ENCODE data around the gene TOPBP1. TPM values are rescaled to one million over a fixed set of nuclear protein-coding genes. Genes with fewer than 3 reads are reported as not detected.

TOPBP1 gene
- total RNA-seq, 1 experiment from 2014 or later, result 58.0 TPM

- Histone ChIP-seq H3K27ac (no peak overlapping the region), H3K27me3 (replicated peaks) (no peaks in the 10 kb centered on the region), H3K9me3 (replicated peaks) (no peaks in the 10 kb centered on the region), H3K4me1 (replicated peaks) (peaks cover 63% of the 10 kb centered on the region), H3K4me3 (no peak overlapping the region), H3K36me3 (peaks cover 73% of the 10 kb centered on the region)
- DNase-seq (ENCODE audit: low read depth in 1 of 2, low spot score in 2 of 2), result no peak
Observed at GRCh38 chr3:133588035-133588434, 73.7 kb downstream of the TOPBP1 start.

DNA sequence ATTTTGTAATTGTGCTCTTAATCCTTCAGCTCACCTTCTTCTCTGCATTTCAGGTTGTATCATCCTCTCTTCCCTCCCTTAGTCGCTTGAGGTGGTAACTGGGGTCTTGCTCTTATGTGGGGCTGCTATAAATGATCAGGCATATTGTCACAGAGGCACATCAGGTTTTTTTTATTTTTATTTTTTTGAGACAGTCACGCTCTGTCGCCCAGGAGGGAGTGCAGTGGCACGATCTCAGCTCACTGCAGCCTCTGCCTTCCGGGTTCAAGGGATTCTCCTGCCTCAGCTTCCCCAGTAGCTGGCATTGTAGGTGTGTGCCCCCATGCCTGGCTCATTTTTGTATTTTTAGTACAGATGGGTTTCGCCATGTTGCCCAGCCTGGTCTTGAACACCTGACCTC, 78.3 kb downstream of the TOPBP1 start:
- H3K27me3 ChIP-seq (replicated peaks), result no peaks in the 10 kb centered on the region
- no peak overlapping the region for H3K27ac ChIP-seq
- H3K4me1 ChIP-seq (replicated peaks), result peaks cover 29% of the 10 kb centered on the region
- no peak for DNase-seq (ENCODE audit: low read depth in 1 of 2, low spot score in 2 of 2)
- peaks cover 96% of the 10 kb centered on the region for H3K36me3 ChIP-seq
- H3K9me3 ChIP-seq (replicated peaks), result no peaks in the 10 kb centered on the region
- no peak overlapping the region for H3K4me3 ChIP-seq

- DNase-seq (ENCODE audit: low read depth in 1 of 2, low spot score in 2 of 2), result peak in 1 of 2 experiments; percentile 30
- Histone ChIP-seq H3K27me3 (replicated peaks) (no peaks in the 10 kb centered on the region), H3K27ac (no peak overlapping the region), H3K4me3 (no peak overlapping the region), H3K36me3 (peaks cover 93% of the 10 kb centered on the region), H3K4me1 (replicated peaks) (peaks cover 26% of the 10 kb centered on the region), H3K9me3 (replicated peaks) (no peaks in the 10 kb centered on the region)
Observed at GRCh38 chr3:133578548-133579191, 83.1 kb downstream of the TOPBP1 start.

- DNase-seq (ENCODE audit: low read depth in 1 of 2, low spot score in 2 of 2), result no peak
- Histone ChIP-seq H3K27ac (no peak overlapping the region), H3K4me1 (replicated peaks) (peaks cover 44% of the 10 kb centered on the region)
Observed at GRCh38 chr3:133576169-133576568, 85.6 kb downstream of the TOPBP1 start.

DNA sequence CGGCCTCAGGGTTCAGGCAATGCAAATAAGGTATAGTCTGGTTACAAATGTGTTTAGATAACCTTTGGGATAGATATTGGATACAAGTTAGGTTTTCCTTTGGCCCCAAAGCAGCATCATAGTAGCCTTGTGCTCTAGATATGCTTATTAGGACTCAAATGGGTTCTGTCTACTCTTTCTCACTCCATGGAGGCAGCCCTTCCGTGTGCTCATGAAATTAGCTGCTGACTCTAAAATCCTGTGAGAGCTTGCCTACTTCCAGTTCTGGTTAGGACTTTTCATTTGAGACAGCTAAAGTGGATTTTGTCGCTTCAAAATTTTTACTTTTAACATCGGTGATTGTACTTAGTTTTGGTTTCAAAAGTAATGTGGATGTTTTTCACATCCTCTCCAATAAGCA, 86.7 kb downstream of the TOPBP1 start:
- Histone ChIP-seq H3K4me1 (replicated peaks) (peaks cover 54% of the 10 kb centered on the region), H3K27ac (peak overlapping the region; percentile 79), H3K27me3 (replicated peaks) (no peaks in the 10 kb centered on the region), H3K36me3 (peaks cover 59% of the 10 kb centered on the region), H3K4me3 (peak overlapping the region; percentile 91), H3K9me3 (replicated peaks) (no peaks in the 10 kb centered on the region)
- DNase-seq (ENCODE audit: low read depth in 1 of 2, low spot score in 2 of 2), result no peak

More at GRCh38 chr3:133576169-133576568, 85.6 kb downstream of the TOPBP1 start:
- Histone ChIP-seq H3K9me3 (replicated peaks) (no peaks in the 10 kb centered on the region), H3K27me3 (replicated peaks) (no peaks in the 10 kb centered on the region), H3K36me3 (peaks cover 70% of the 10 kb centered on the region), H3K4me3 (peak overlapping the region; percentile 8; the same call in 1 of the 2 replicates)

DNA sequence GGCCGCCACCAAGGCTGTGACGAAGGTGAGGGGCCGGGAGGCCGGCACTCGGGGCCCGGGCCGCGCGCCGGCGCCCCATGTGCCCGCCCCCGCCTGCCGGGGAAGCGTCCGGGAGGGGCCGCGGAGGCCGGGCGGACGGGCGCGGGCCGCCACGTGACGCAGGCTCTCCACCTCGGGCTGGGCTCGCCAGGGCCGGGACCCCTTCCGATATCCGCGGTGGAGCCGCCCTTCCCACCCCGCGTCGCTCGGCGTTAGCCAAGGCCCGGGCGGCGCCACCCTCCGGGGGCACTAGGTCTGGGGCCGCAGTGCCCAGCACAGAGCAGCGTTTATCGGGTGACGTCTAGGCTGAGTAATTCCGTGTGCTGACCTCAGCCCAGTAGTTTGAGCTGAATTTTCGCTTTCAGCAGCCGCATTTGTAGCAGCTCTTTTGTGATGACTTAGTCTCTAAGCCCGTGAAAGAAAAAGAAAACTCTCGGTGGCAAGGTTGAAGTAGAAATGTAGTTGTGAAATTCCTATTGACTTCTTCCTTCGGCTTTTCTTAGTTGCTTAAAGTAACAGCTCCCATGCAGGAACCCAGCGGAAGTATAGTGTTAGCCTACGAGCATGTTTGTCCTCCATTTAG, 87.4 kb downstream of the TOPBP1 start:
- peak overlapping the region; percentile 79 for H3K27ac ChIP-seq
- DNase-seq (ENCODE audit: low read depth in 1 of 2, low spot score in 2 of 2), result peak; percentile 61 to 65
- H3K4me3 ChIP-seq, result peak overlapping the region; percentile 91
- H3K4me1 ChIP-seq (replicated peaks), result peaks cover 61% of the 10 kb centered on the region
- H3K27me3 ChIP-seq (replicated peaks), result no peaks in the 10 kb centered on the region
- no peaks in the 10 kb centered on the region for H3K9me3 ChIP-seq (replicated peaks)
- peaks cover 54% of the 10 kb centered on the region for H3K36me3 ChIP-seq

- no peaks in the 10 kb centered on the region for H3K27me3 ChIP-seq (replicated peaks)
- H3K4me1 ChIP-seq (replicated peaks), result peaks cover 68% of the 10 kb centered on the region
- peak within 1 kb of the TSS; percentile 82 for H3K27ac ChIP-seq
- peaks cover 48% of the 10 kb centered on the region for H3K36me3 ChIP-seq
- DNase-seq (ENCODE audit: low read depth in 1 of 2, low spot score in 2 of 2), result no peak
- peak within 1 kb of the TSS; percentile 91 for H3K4me3 ChIP-seq
- H3K9me3 ChIP-seq (replicated peaks), result no peaks in the 10 kb centered on the region
Observed at GRCh38 chr3:133573629-133574194, 88.0 kb downstream of the TOPBP1 start, which contains the start of gene CDV3. TSS of gene CDV3 (plus strand) at chr3:133573686. CDS start at chr3:133574045, 359 bp downstream.

- H3K9me3 ChIP-seq (replicated peaks), result no peaks in the 10 kb centered on the region
- DNase-seq (ENCODE audit: low read depth in 1 of 2, low spot score in 2 of 2), result peak; percentile 99 to 100
- peak overlapping the region; percentile 82 for H3K27ac ChIP-seq
- no peaks in the 10 kb centered on the region for H3K27me3 ChIP-seq (replicated peaks)
- H3K4me3 ChIP-seq, result peak overlapping the region; percentile 91
- H3K4me1 ChIP-seq (replicated peaks), result peaks cover 70% of the 10 kb centered on the region
- H3K36me3 ChIP-seq, result peaks cover 42% of the 10 kb centered on the region
Observed at GRCh38 chr3:133573054-133573628, 88.6 kb downstream of the TOPBP1 start.

- no peak for DNase-seq (ENCODE audit: low read depth in 1 of 2, low spot score in 2 of 2)
- Histone ChIP-seq H3K36me3 (peaks cover 35% of the 10 kb centered on the region), H3K9me3 (replicated peaks) (no peaks in the 10 kb centered on the region), H3K4me1 (replicated peaks) (peaks cover 71% of the 10 kb centered on the region), H3K27ac (peak overlapping the region; percentile 82), H3K4me3 (peak overlapping the region; percentile 4; the same call in 1 of the 2 replicates), H3K27me3 (replicated peaks) (no peaks in the 10 kb centered on the region)
Observed at GRCh38 chr3:133572158-133573053, 89.3 kb downstream of the TOPBP1 start.

DNA sequence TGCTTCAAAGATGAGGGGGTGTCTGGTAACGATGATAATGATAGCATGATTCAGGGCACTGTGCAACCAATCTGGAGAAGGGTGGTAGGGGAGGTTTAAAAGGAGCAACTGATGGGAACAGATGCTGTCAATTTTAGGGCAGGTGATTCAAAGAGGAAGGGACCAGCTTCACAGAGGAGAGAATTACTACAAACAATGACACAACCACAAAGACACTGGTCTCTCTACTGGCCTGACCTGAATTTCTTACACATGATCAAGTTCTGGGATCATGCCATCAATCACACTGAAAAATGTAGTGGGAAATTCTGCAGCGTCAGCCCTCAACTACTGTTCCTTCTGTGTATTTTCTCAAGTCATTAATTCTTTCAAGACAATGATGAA, 90.8 kb downstream of the TOPBP1 start:
- Histone ChIP-seq H3K36me3 (peaks cover 22% of the 10 kb centered on the region), H3K4me1 (replicated peaks) (peaks cover 65% of the 10 kb centered on the region), H3K27me3 (replicated peaks) (no peaks in the 10 kb centered on the region), H3K27ac (peak overlapping the region; percentile 90), H3K9me3 (replicated peaks) (no peaks in the 10 kb centered on the region), H3K4me3 (no peak overlapping the region)
- no peak for DNase-seq (ENCODE audit: low read depth in 1 of 2, low spot score in 2 of 2)

GRCh38 chr3:133570139-133570936, 91.4 kb downstream of the TOPBP1 start:
- Histone ChIP-seq H3K9me3 (replicated peaks) (no peaks in the 10 kb centered on the region), H3K27me3 (replicated peaks) (no peaks in the 10 kb centered on the region), H3K4me3 (no peak overlapping the region), H3K27ac (peak overlapping the region; percentile 90), H3K4me1 (replicated peaks) (peaks cover 59% of the 10 kb centered on the region), H3K36me3 (peaks cover 16% of the 10 kb centered on the region)
- peak; percentile 79 to 85 for DNase-seq (ENCODE audit: low read depth in 1 of 2, low spot score in 2 of 2)

DNA sequence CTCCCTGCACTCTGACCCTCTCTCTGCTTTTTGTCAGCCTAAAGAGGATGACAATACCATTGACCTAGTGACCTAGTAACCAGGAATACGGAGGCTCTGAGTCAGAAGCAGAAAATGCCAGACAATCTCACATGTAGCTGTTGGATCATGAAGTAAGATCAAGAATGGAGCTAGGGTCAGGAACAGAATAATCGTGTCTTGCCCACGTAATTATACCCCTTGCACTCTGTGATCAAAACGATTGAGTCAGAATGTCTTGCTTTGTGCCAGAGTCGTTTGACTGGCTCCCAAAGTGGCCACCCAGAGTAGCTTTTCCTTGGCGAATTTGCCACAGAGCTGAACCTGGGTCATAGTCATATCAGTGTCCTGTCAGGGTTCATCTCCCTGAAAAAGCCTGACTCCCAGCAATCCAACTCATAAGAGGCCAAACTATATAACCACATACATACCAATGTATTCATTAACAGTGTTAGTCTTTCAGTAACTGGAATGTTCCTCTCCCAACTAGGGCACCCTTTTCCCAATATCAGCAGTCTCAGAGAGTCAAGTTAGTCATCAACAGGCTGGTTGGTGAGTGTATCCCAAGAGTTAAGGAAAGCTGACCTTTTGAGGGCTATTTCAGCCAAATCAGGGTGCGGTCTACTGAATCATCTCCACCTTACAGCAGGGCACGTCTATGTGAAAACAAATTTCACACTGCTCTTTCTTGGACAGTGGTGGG, 93.3 kb downstream of the TOPBP1 start:
- Histone ChIP-seq H3K4me3 (no peak overlapping the region), H3K36me3 (no peaks in the 10 kb centered on the region), H3K4me1 (replicated peaks) (peaks cover 65% of the 10 kb centered on the region), H3K27ac (peak overlapping the region; percentile 90), H3K27me3 (replicated peaks) (no peaks in the 10 kb centered on the region), H3K9me3 (replicated peaks) (no peaks in the 10 kb centered on the region)
- DNase-seq (ENCODE audit: low read depth in 1 of 2, low spot score in 2 of 2), result peak; percentile 67 to 78

Data from SJSA1 (cell line).